Gastrocnemius medialis (tissue), 4 donors: ENCODE results near the gene KRTAP10-6.

Experiments used
- POLR2A ChIP-seq, 2 donors: fragments of 450-650 bp; IDR thresholded peaks; one replicate each; pipeline ENCODE4 v1.6.1; 2017; ENCODE audit warnings: antibody characterized with exemption in 2 of 2, mild to moderate bottlenecking in 2 of 2, moderate library complexity in 2 of 2
- TF ChIP-seq, protein P1 (sequence below), 5 experiments: fragments of 450-650 bp in 3 of 5; fragments of 200-600 bp in 2 of 5; sonication (generic) in 2 of 5; IDR thresholded peaks in 4 of 5; conservative IDR thresholded peaks in 1 of 5; 1 replicate in 4 of 5; 2 replicates in 1 of 5; pipeline ENCODE4 v1.5.1; 2016 to 2019; ENCODE audit warnings: antibody characterized with exemption in 5 of 5, mild to moderate bottlenecking in 3 of 5, moderate library complexity in 3 of 5

DNA sequence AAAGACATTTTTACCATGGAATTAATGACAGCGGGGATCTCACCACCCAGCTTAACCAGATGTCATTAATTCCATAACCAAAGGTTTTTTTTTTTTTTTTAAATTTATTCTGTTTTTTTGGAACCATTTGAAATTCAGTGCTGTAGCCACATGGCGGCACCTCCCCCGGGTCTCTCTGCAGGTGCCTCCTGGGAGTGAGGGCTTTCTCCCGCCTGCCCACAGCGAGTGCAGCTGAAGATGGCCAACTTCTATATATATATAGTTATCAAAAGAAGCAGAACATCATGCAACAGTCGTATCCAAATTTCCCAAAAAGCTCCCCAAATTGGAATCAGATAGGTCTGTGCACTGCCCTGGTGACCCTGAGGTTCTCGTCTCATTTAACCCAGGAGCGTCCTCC, 23.2 kb upstream of the KRTAP10-6 start:
- TF ChIP-seq, protein P1, sequence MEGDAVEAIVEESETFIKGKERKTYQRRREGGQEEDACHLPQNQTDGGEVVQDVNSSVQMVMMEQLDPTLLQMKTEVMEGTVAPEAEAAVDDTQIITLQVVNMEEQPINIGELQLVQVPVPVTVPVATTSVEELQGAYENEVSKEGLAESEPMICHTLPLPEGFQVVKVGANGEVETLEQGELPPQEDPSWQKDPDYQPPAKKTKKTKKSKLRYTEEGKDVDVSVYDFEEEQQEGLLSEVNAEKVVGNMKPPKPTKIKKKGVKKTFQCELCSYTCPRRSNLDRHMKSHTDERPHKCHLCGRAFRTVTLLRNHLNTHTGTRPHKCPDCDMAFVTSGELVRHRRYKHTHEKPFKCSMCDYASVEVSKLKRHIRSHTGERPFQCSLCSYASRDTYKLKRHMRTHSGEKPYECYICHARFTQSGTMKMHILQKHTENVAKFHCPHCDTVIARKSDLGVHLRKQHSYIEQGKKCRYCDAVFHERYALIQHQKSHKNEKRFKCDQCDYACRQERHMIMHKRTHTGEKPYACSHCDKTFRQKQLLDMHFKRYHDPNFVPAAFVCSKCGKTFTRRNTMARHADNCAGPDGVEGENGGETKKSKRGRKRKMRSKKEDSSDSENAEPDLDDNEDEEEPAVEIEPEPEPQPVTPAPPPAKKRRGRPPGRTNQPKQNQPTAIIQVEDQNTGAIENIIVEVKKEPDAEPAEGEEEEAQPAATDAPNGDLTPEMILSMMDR (IDR thresholded peaks at IDR 0.05 in 4 of 5, conservative IDR thresholded peaks at IDR 0.05 in 1 of 5), result no peak
- TF ChIP-seq POLR2A (IDR thresholded peaks at IDR 0.05), result no peak
